Smooth muscle cell of the brain vasculature (primary cell): ENCODE results near the gene SMARCAD1.

Experiments
- DNase-seq: peaks from one replicate; pipeline ENCODE4 v3.0.0-alpha.2; 2012; ENCODE audit warnings: low read depth, low spot score

Gene SMARCAD1

GRCh38 chr4:94226763-94227162 lies 19.1 kb downstream of the SMARCAD1 start:
- DNase-seq: no peak

DNA sequence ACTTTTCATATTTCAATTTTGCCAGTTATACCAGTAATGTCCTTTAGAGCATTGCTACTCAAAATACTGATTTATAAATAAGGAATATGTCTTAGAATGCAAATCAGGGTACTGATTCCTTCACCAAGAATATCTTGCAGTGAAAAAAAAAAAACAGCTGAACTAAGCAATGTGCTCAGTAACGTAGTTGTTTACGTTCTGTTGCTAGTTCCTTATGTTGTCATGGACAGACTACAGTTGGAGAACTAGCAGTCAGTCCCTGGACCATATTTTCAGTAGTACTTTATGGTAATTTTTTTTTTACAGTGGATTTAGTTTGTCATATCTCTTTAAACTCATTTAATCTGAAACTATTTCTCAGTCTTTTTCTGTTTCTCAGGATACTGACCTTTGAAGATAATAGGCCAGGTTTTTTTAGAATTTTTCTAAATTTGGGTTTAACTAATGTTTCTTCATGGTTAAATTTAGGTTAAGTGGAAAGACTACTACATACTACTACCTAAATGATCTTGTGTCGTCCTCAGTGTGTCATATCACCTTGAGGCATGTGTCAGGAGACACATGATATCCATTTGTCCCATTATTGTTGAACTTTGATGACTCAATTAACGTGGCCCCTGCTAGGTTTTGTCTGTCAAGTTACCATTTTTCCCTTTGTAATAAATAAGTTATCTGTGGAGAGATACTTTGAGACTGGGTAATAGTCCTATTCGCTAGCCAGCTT lies 21.0 kb downstream of the SMARCAD1 start:
- DNase-seq: no peak

GRCh38 chr4:94232519-94232918 lies 24.9 kb downstream of the SMARCAD1 start:
- no peak for DNase-seq

DNA sequence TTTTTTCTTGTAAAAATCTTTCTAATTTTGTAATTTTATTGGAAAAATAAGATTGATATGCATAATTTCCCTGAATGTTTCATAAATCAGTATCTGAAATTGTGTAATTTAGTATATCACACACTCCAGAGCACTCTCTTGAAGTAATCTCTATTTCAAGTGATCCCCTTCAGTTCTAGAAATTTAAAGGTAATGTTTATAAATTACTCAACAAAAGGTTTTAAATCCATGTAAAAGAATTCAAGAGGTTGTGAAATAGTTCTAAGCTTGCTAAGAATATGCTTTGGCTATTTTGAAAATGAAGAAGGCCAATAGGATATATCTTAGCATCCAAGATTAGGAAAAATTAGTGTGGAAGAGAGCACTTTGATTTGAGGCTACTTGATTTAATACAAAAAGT lies 28.2 kb downstream of the SMARCAD1 start:
- no peak for DNase-seq

- DNase-seq: no peak
These were observed 29.6 kb downstream of the SMARCAD1 start for GRCh38 chr4:94237271-94237670.

DNA sequence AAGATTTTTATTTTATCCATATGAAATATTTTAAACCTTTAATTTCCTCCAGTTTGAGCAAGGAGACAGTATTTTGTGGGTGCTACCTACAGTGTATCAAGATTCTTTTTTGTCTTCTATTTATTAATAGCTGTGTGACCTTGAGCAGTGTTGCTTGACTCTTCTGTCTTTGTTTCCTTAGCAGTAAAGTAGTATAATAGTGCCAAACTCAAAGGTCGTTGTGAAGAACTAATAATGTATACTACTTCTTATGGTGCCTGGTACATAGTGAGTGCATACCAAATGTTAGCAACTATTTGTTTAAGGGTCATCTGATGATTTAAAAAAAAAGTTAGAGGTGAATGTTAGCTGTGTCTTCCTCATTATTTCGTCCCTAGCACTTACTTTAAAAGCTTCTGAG lies 30.5 kb downstream of the SMARCAD1 start:
- DNase-seq: no peak

GRCh38 chr4:94240384-94240783 lies 32.7 kb downstream of the SMARCAD1 start:
- no peak for DNase-seq

- no peak for DNase-seq
These were observed 36.6 kb downstream of the SMARCAD1 start for GRCh38 chr4:94244087-94244828.

GRCh38 chr4:94244829-94245185 lies 37.1 kb downstream of the SMARCAD1 start:
- no peak for DNase-seq

GRCh38 chr4:94251094-94251493 lies 43.4 kb downstream of the SMARCAD1 start:
- no peak for DNase-seq

DNA sequence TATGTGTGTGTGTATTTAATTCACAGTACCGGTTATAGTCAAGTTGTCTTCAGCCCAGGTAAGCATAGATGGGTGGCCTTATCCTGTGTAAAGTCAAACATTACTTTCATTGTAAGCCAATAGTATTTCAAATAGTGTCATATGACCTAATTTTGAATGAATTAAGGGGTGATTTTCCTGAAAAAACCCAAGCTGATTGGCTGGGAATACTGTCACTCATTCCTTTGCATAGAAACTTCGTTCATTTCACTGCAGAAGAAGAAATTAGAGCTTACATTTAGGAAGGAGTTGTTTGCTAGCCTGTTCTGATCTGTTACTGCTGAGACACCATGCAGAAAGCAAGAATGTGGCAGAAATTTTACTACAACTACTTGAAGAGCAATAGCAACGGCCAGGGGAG lies 45.4 kb downstream of the SMARCAD1 start:
- no peak for DNase-seq

DNA sequence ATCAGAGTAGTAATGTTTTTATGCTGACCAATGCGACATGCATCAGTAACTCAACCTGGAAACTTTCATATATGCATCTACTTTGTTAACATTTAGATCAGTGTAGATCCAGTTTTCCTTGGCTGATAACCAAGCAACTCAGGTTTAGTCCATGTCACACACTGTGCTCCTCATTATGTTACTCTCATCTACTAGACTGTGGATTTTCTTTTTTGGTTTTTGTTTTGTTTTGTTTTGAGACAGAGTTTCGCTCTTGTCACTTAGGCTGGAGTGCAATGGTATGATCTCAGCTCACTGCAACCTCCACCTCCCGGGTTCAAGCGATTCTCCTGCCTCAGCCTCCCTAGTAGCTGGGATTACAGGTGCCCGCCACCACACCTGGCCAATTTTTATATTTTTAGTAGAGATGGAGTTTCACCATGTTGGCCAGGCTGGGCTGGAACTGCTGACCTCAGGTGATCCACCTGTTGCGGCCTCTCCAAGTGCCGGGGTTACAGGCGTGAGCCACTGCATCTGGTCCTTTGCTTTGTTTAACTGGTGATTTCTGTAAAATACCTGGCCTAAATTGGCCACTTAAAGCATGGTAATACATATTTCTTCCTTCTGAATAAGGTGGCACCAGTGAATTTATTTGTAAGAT lies 48.6 kb downstream of the SMARCAD1 start:
- no peak for DNase-seq

DNA sequence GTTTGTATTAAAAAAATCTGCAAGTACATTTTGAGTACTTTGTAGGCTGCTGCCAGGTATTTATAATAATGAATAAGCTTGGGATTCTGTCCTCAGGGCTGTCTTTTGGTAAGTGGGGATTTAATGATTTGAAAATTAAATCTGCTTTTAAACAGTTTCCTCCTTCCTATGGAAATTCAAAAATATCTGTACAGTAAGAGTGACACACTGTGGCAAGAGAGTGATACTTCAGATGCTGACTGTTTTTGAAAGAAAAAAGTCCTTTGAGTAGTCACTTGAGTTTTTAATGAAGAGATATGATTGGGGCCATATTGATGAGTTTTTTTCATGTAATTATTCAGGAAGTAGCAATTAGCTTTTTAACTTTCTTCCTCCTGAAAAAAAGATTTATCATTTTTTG lies 49.2 kb downstream of the SMARCAD1 start:
- DNase-seq: no peak

DNA sequence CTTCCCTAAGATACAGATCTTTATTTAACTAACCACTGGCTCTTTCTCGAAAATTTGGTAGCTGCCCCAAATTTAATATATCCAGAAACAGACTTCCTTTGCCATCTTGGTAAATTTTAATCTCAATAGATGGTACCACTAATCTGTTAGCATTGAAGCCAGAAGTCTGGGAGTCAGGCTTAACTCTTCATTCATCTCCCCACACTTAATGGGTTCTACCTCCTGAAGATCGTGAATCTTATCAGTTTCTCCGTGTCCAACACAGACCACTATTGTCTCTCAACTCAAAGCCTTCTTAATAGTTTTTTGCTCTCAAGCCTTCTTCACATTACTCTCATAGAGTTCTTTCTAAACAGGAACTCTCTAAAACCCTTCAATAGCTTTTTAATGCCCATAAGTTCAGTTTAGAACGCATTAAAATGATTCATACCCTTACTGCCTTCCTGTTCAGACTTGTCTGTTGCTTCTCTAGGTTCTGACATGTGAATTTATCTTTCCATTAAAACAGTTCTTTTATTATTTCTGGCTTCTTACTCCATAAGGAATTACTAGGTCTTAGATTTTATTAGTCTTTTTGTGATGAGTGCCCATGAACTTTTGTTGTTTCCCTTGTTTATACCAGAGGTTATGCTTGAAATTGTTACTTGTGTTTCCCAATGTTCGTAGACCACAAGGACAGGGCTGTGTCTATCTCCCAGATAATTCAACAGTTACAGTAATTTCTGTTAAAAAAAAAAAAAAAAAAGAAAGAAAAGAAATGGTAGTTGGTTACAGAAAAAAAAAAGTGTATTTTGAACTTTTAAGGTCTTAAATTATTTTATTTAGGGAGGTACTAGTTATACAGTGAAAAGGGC lies 54.7 kb downstream of the SMARCAD1 start:
- no peak for DNase-seq

DNA sequence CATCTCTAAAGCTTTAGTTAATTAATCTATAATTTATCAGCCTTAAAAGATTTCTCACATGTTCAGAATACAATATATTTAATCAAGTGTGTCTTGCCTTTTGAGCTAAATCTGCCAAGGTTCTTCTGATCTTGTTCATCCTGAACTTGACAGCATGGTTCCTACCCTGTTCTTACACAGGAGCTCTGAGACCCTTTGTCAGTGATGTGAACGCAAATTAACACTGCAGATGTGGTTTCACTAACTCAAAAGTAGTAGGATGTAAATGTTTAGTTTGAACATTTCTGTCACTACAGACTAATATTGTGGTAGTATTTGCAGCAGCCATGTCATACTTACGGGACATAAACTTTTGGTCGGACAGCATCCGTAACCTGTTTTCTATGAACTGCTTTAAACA lies 59.4 kb downstream of the SMARCAD1 start:
- DNase-seq: no peak

- no peak for DNase-seq
These were observed 63.6 kb downstream of the SMARCAD1 start for GRCh38 chr4:94271248-94271647.

GRCh38 chr4:94274912-94275311 lies 67.2 kb downstream of the SMARCAD1 start:
- no peak for DNase-seq

DNA sequence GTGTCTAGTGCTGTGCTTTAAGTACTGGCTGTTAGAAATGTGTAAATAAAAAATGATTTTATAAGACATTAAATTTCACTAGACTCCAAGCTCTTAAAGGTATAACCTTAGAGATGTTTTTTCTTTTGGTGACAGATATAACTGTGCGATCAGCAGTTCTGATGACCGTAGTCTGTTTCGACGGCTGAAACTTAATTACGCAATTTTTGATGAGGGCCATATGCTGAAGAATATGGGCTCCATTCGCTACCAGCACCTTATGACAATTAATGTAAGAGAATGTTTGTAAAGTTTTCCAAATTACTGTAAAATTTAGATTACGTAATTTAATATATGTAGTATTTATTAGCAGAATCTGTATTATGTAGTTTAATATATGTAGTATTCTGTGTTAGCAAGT lies 68.5 kb downstream of the SMARCAD1 start:
- no peak for DNase-seq

DNA sequence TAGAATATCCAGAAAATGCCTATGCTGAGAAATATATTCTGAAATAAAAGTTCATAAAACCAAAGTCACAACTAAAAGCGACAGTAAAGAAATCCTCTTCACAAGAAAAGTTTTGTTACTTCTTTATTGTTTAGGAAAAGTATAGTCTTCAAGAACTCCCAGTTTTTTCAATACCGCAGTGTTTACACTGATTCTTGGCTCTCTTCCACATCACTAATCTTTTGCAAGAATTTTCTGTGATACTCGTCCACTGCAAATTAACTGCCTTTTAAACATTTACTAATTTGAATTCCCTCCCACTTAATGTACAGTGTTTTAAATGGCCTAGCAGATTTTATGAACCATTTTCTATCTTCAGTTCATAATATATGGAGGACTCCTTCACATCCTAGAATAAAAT lies 69.9 kb downstream of the SMARCAD1 start:
- DNase-seq: no peak

- DNase-seq: no peak
These were observed 71.1 kb downstream of the SMARCAD1 start for GRCh38 chr4:94278781-94279180.

GRCh38 chr4:94284889-94285288 lies 77.2 kb downstream of the SMARCAD1 start:
- DNase-seq: no peak

DNA sequence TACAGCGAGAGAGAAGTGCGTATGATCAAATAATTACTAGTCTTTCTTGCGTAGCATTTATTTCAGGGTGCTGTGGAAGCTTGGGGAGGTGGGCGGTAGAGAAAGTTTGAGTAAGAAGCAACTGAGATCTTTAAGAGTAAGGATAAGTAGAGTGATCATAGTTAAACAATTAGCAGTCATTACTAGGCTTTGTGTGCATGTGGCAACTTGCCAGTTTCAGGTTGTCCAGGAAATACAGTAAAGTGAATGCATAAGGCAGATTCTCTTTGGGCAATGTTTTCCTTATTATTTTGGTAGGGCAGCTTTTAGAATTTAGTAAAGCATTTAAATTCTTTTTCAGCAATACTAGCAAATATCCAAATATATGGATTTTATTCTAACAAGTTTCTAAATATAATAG lies 78.0 kb downstream of the SMARCAD1 start:
- no peak for DNase-seq
